Glutamatergic neuron (in vitro differentiated cells): ENCODE data around the gene DIPK1B. TPM values are rescaled to one million over a fixed set of nuclear protein-coding genes. Genes with fewer than 3 reads are reported as not detected.

Experiments
- DNase-seq: peaks from one replicate; pipeline ENCODE4 v3.0.0; 2022
- H3K27ac Mint-ChIP-seq: one replicate; pipeline ENCODE4 v1.8.0; 2020; ENCODE audit warnings: mild to moderate bottlenecking, mixed read lengths, inconsistent platforms; ENCODE audit not compliant: unreplicated experiment
- H3K27me3 Mint-ChIP-seq: one replicate; pipeline ENCODE4 v1.8.0; 2020; ENCODE audit warnings: mild to moderate bottlenecking, moderate library complexity, mixed read lengths, inconsistent platforms; ENCODE audit not compliant: unreplicated experiment
- H3K36me3 Mint-ChIP-seq: one replicate; pipeline ENCODE4 v1.8.0; 2020; ENCODE audit warnings: mild to moderate bottlenecking, mixed read lengths, inconsistent platforms; ENCODE audit not compliant: unreplicated experiment
- H3K4me1 Mint-ChIP-seq: one replicate; pipeline ENCODE4 v1.8.0; 2020; ENCODE audit warnings: mild to moderate bottlenecking, low read depth, mixed read lengths, inconsistent platforms; ENCODE audit not compliant: unreplicated experiment
- H3K4me3 Mint-ChIP-seq: one replicate; pipeline ENCODE4 v1.8.0; 2020; ENCODE audit warnings: mild to moderate bottlenecking, mixed read lengths, inconsistent platforms; ENCODE audit not compliant: unreplicated experiment
- H3K9me3 Mint-ChIP-seq: one replicate; pipeline ENCODE4 v1.8.0; 2020; ENCODE audit warnings: mild to moderate bottlenecking, moderate library complexity, mixed read lengths, inconsistent platforms; ENCODE audit not compliant: unreplicated experiment
- CTCF ChIP-seq: fragments of 200-600 bp; sonication (generic); IDR thresholded peaks from one replicate; pipeline ENCODE4 v1.5.0; 2021; ENCODE audit not compliant: partially characterized antibody, unreplicated experiment
- total RNA-seq: library from RNA; stranded (reverse); fragmentation: NEBNext Ultra II Directional; extraction: Animal tissue kit (Norgen Biotek cat#: 25700); gene quantifications from one replicate; pipeline ENCODE4 v1.2.1, GENCODE V29; 2021; ENCODE audit not compliant: unreplicated experiment

Gene DIPK1B
- total RNA-seq, 1 donor from 2014 or later, result 71.3 TPM

- Mint-ChIP-seq H3K9me3 (peaks cover 10% of the 10 kb centered on the region), H3K4me3 (peak overlapping the region; percentile 83), H3K27me3 (peaks cover 5% of the 10 kb centered on the region), H3K36me3 (no peaks in the 10 kb centered on the region), H3K4me1 (peaks cover 5% of the 10 kb centered on the region), H3K27ac (peak overlapping the region; percentile 79)
- no peak for TF ChIP-seq CTCF
- peak; percentile 67 for DNase-seq
These were observed 545 bp downstream of the DIPK1B start for GRCh38 chr9:136712690-136713544.

DNA sequence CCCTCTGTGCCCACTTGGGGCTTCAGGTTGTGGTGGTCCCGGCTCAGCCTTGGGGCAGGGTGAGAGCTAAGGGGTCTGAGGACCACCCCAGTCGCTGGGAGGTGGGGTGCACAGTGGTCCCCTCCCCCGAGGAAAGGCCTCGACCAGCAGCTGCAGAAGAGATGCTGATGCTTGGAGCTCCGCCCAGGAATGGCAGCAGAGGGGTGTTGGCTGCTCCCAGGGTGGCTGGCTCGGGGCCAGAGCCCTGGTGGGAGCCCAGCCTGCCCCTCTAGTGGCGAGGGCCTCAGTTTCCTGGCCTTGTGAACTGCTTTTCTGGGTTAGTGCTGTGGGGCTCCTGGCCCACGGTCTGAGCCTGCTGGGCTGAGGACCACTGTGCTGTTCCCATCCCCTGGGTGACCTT is 1.2 kb downstream of the DIPK1B start:
- TF ChIP-seq CTCF, result no peak
- H3K9me3 Mint-ChIP-seq, result peaks cover 5% of the 10 kb centered on the region
- H3K27me3 Mint-ChIP-seq, result peaks cover 5% of the 10 kb centered on the region
- DNase-seq, result no peak
- peak overlapping the region; percentile 83 for H3K4me3 Mint-ChIP-seq
- peaks cover 5% of the 10 kb centered on the region for H3K4me1 Mint-ChIP-seq
- peak overlapping the region; percentile 79 for H3K27ac Mint-ChIP-seq
- H3K36me3 Mint-ChIP-seq, result no peaks in the 10 kb centered on the region

DNA sequence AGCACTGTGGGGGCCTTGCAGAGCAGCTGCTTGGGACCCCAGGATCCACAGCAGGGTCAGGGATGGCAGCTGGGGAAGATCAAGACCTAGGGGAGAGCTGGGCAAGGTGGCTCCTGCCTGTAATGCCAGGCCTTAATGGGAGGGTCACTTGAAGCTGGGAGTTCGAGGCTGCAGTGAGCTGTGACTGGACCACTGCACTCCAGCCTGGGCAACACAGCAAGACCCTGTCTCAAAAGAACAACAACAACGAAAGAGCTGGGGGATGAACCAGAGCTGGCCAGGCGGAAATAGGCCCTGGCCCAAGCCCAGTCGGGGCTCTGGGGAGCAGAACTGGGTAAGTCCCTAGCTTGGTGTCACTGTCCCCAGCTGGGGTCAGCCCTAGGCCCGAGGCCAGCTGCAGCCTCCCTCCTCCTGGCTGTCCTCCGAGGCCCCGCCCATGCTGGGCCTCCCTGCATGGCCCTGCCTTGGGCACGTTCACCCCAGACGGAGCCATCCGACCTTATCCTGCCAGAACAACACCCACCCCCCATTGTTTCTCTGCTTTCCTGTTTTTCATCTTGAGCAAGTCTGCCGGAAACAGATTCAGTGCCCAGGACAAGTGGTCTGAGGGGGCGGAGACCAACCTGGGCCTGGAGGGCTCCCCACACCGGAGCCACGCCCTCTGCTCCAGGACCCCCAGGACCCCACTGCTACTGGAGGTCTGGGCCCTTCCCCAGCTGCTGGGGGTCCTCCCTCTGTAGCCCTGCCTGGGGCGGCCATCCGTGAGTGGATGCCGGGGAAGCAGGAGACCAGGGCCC is 1.9 kb downstream of the DIPK1B start:
- Mint-ChIP-seq H3K27me3 (peaks cover 5% of the 10 kb centered on the region), H3K36me3 (no peaks in the 10 kb centered on the region), H3K4me3 (peak overlapping the region; percentile 64), H3K4me1 (peaks cover 5% of the 10 kb centered on the region), H3K27ac (peak overlapping the region; percentile 52), H3K9me3 (peaks cover 5% of the 10 kb centered on the region)
- DNase-seq, result no peak
- TF ChIP-seq CTCF, result no peak

DNA sequence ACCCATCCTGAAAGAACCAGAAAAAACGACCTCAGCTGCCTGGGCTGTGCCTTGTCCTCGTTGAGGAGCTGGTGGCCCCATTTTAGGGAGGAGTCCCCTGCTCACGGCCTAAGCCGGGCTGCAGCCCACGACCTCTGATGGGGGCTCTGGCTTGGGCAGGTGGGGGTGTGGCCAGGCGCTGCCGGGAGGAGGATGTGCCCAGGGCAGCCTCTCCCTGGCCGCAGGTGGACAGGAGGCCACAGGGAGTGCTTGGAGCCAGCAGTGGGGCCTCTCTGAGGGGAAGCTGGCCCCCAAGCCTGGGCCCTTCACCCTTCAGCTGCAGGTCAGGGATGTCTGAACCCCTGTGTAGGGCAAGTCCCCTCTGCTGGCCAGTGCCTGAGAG is 2.5 kb downstream of the DIPK1B start:
- peaks cover 5% of the 10 kb centered on the region for H3K9me3 Mint-ChIP-seq
- no peak overlapping the region for H3K4me3 Mint-ChIP-seq
- no peak for TF ChIP-seq CTCF
- H3K27ac Mint-ChIP-seq, result no peak overlapping the region
- H3K36me3 Mint-ChIP-seq, result no peaks in the 10 kb centered on the region
- peaks cover 5% of the 10 kb centered on the region for H3K27me3 Mint-ChIP-seq
- H3K4me1 Mint-ChIP-seq, result peaks cover 5% of the 10 kb centered on the region
- DNase-seq, result no peak
